Measurements from ENCODE around the gene MELK. TPM values are rescaled to one million over a fixed set of nuclear protein-coding genes. Genes with fewer than 3 reads are reported as not detected.

The MELK gene
- total and polyA plus RNA-seq, 7 donors = 0.15 to 0.42 (median 0.18) TPM; not detected in 2

GRCh38 chr9:36603006-36603405 lies 30.3 kb downstream of the MELK start:
- ATAC-seq (no peak), DNase-seq (no peak)
- H3K27ac ChIP-seq = no peak overlapping the region
- intact Hi-C loops (cut with DNase I) = no loop called here
- no peaks in the 10 kb centered on the region for H3K36me3 ChIP-seq (ENCODE audit: insufficient read depth in 1 of 2, low read depth in 1 of 2)
- H3K4me3 ChIP-seq = no peak overlapping the region
- H3K27me3 ChIP-seq (ENCODE audit: insufficient read depth in 3 of 3, low read length in 2 of 3) = no peaks in the 10 kb centered on the region
- H3K4me1 ChIP-seq = no peaks in the 10 kb centered on the region
- no peaks in the 10 kb centered on the region for H3K9me3 ChIP-seq
- WGBS, 3 donors = 68 to 77% (median 68%) methylated on average over 3 of the region's 3 CpGs
- TF ChIP-seq, protein P1, sequence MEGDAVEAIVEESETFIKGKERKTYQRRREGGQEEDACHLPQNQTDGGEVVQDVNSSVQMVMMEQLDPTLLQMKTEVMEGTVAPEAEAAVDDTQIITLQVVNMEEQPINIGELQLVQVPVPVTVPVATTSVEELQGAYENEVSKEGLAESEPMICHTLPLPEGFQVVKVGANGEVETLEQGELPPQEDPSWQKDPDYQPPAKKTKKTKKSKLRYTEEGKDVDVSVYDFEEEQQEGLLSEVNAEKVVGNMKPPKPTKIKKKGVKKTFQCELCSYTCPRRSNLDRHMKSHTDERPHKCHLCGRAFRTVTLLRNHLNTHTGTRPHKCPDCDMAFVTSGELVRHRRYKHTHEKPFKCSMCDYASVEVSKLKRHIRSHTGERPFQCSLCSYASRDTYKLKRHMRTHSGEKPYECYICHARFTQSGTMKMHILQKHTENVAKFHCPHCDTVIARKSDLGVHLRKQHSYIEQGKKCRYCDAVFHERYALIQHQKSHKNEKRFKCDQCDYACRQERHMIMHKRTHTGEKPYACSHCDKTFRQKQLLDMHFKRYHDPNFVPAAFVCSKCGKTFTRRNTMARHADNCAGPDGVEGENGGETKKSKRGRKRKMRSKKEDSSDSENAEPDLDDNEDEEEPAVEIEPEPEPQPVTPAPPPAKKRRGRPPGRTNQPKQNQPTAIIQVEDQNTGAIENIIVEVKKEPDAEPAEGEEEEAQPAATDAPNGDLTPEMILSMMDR (IDR thresholded peaks at IDR 0.05) = no peak

GRCh38 chr9:36609306-36609705 lies 36.6 kb downstream of the MELK start:
- no peak for DNase-seq
- TF ChIP-seq, protein P1 (IDR thresholded peaks at IDR 0.05) = no peak
- H3K4me3 ChIP-seq = no peak overlapping the region
- ATAC-seq = no peak
- WGBS, 3 donors = 90 to 98% (median 95%) methylated on average over 2 of the region's 2 CpGs
- no peak overlapping the region for H3K27ac ChIP-seq
- H3K4me1 ChIP-seq = no peaks in the 10 kb centered on the region
- H3K9me3 ChIP-seq = no peaks in the 10 kb centered on the region
- no peaks in the 10 kb centered on the region for H3K36me3 ChIP-seq (ENCODE audit: insufficient read depth in 1 of 2, low read depth in 1 of 2)
- intact Hi-C loops (cut with DNase I) = no loop called here
- no peaks in the 10 kb centered on the region for H3K27me3 ChIP-seq (ENCODE audit: insufficient read depth in 3 of 3, low read length in 2 of 3)

GRCh38 chr9:36622121-36622520 lies 49.4 kb downstream of the MELK start:
- Histone ChIP-seq H3K27ac (no peak overlapping the region), H3K27me3 (ENCODE audit: insufficient read depth in 3 of 3, low read length in 2 of 3) (no peaks in the 10 kb centered on the region), H3K9me3 (no peaks in the 10 kb centered on the region), H3K36me3 (ENCODE audit: insufficient read depth in 1 of 2, low read depth in 1 of 2) (no peaks in the 10 kb centered on the region), H3K4me1 (no peaks in the 10 kb centered on the region), H3K4me3 (no peak overlapping the region)
- no peak for ATAC-seq
- no peak for DNase-seq
- WGBS, 3 donors = 93 to 96% (median 95%) methylated on average over 6 of the region's 6 CpGs
- TF ChIP-seq, protein P1 (IDR thresholded peaks at IDR 0.05) = no peak
- intact Hi-C loops (cut with DNase I) = no loop called here

- Histone ChIP-seq H3K4me3 (no peak overlapping the region), H3K27me3 (ENCODE audit: insufficient read depth in 3 of 3, low read length in 2 of 3) (no peaks in the 10 kb centered on the region), H3K9me3 (no peaks in the 10 kb centered on the region), H3K27ac (no peak overlapping the region), H3K36me3 (ENCODE audit: insufficient read depth in 1 of 2, low read depth in 1 of 2) (no peaks in the 10 kb centered on the region), H3K4me1 (no peaks in the 10 kb centered on the region)
- intact Hi-C loops (cut with DNase I) = no loop called here
- DNase-seq (no peak), ATAC-seq (no peak)
- 68 to 91% (median 72%) methylated on average over 3 of the region's 3 CpGs for WGBS, 3 donors
- TF ChIP-seq, protein P1 (IDR thresholded peaks at IDR 0.05) = no peak
Observed at GRCh38 chr9:36623280-36623679, 50.6 kb downstream of the MELK start.

DNA sequence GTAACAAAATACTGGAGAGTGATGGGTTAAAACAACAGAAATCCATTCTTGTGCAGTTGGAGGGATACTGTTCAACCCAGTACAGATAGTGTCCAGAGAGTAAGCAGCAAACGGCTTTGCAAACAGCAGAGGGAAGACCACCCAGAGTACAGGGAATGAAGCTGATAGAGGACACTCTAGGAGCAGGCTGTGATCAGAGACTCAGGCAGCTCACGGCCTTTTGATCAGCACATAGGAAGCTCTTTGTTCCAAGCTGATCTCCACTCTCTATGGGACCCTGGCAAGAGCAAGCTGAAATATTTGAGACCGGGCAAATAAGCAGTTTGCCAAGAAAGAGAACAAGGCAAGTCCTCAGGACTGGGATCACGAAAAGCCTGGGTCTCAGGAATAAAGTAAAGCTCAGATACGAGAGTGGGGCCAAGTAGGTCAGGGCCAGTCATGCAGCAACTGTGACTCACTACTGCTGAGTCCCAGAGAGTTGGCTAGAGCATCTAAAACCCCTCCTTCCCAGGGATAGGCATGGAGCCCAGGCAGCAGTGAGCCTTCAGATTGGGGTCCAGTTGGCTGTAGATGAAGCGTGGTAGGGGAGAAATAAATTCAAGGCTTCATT lies 52.4 kb downstream of the MELK start:
- peak; percentile 44 to 55 for DNase-seq

More for the DNA sequence above, 52.4 kb downstream of the MELK start:
- Histone ChIP-seq H3K27ac (no peak overlapping the region), H3K4me1 (no peaks in the 10 kb centered on the region), H3K36me3 (ENCODE audit: insufficient read depth in 1 of 2, low read depth in 1 of 2) (no peaks in the 10 kb centered on the region), H3K9me3 (no peaks in the 10 kb centered on the region), H3K4me3 (no peak overlapping the region), H3K27me3 (ENCODE audit: insufficient read depth in 3 of 3, low read length in 2 of 3) (no peaks in the 10 kb centered on the region)
- ATAC-seq = peak; percentile 48 to 85 (median 79)
- TF ChIP-seq, protein P1 (IDR thresholded peaks at IDR 0.05) = no peak
- intact Hi-C loops (cut with DNase I) = no loop called here
- 28 to 38% (median 33%) methylated on average over 6 of the region's 6 CpGs for WGBS, 3 donors
